Esophagus squamous epithelium (tissue), 5 donors: ENCODE measurements around the gene CEACAM16. TPM values are rescaled to one million over a fixed set of nuclear protein-coding genes. Genes with fewer than 3 reads are reported as not detected.
A peak's percentile ranks its signal among the peaks of the same experiment; 100 is the strongest.
"Not testable (repeated sequence)": the region's sequence is repeated elsewhere in the genome, so short reads cannot be mapped to it uniquely, and the experiment has no call there.

Source experiments
- DNase-seq: peaks from one replicate; lab custom pipeline; 2025; lab: John Stamatoyannopoulos, UW
- H3K27ac ChIP-seq, 4 donors: fragments of 200-600 bp; sonication (generic); one replicate each; pipeline ENCODE4 v1.5.1; 2016 to 2019; ENCODE audit warnings: mild to moderate bottlenecking in 1 of 4
- H3K27me3 ChIP-seq, 4 donors: fragments of 200-600 bp; sonication (generic); 1 replicate in 3 of 4; 2 replicates in 1 of 4; pipeline versions ENCODE4 v1.5.1 to v1.6.0; 2017 to 2021; ENCODE audit warnings: antibody characterized with exemption in 1 of 4
- H3K36me3 ChIP-seq, 3 donors: fragments of 200-600 bp; sonication (generic); one replicate each; pipeline ENCODE4 v1.5.1; 2016 to 2019
- H3K4me1 ChIP-seq, 3 donors: fragments of 200-600 bp; sonication (generic); one replicate each; pipeline ENCODE4 v1.5.1; 2017 to 2019
- H3K4me3 ChIP-seq, 4 donors: fragments of 200-600 bp; sonication (generic); 1 replicate in 3 of 4; 2 replicates in 1 of 4; pipeline ENCODE4 v1.5.1; 2016 to 2019; ENCODE audit warnings: mild to moderate bottlenecking in 2 of 4, moderate library complexity in 1 of 4
- H3K9me3 ChIP-seq, 3 donors: fragments of 200-600 bp; sonication (generic); one replicate each; pipeline ENCODE4 v1.5.1; 2016 to 2019
- POLR2A ChIP-seq, 4 donors: fragments of 450-650 bp; IDR thresholded peaks; one replicate each; pipeline ENCODE4 v1.6.1; 2017; ENCODE audit warnings: antibody characterized with exemption in 4 of 4, mild to moderate bottlenecking in 4 of 4, moderate library complexity in 3 of 4
- whole genome bisulfite sequencing, 2 donors: methylation state at CpG; one replicate each; pipeline ENCODE4 v1.1.5; 2018; 5-methylcytosine and 5-hydroxymethylcytosine counted together
- intact Hi-C: fragments of 100-400 bp; cut with DNase I; formaldehyde crosslinking; loops from one replicate; pipeline ENCODE4 v1.15.0; 2022
- total RNA-seq, 4 donors: library from RNA; depleted of rRNA; stranded (reverse); fragments of >200 nt; gene quantifications; one replicate each; pipeline ENCODE4 v1.1.0, GENCODE V29; 2016
- TF ChIP-seq, protein P1 (sequence below), 6 experiments: fragments of 450-650 bp in 4 of 6; fragments of 200-600 bp in 2 of 6; sonication (generic) in 2 of 6; IDR thresholded peaks; one replicate each; pipeline ENCODE4 v1.5.1; 2016 to 2019; ENCODE audit warnings: antibody characterized with exemption in 6 of 6, mild to moderate bottlenecking in 4 of 6, moderate library complexity in 4 of 6
- donor health status: DM: yes; HTN: yes; CAD: no.

CEACAM16 gene
- total RNA-seq, 4 donors from 2014 or later: not detected

DNA sequence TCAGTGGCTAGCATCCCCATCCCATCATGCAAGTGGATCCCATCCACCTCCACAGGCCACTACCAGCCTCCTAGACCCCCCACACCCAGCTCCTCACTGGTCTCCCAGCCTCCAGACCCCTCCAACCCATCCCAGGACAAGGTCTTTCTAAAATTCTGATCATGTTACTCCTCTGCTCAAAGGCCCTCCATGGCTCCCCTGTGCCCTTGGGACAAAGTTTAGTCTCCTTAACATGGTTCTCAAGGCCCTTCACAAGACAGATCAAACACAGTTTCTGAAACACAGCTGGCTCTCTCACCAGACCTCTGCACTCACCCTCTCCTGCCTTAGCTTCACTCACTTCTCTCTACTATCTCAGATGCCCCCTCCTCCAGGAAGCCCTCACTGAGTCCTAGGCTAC, 18.4 kb upstream of the CEACAM16 start:
- peaks cover 0 to 4% (median 0%) of the 10 kb centered on the region in 3 donors for H3K36me3 ChIP-seq
- peaks cover 0 to 18% (median 12%) of the 10 kb centered on the region in 3 donors for H3K4me1 ChIP-seq
- DNase-seq: no peak
- TF ChIP-seq, protein P1, sequence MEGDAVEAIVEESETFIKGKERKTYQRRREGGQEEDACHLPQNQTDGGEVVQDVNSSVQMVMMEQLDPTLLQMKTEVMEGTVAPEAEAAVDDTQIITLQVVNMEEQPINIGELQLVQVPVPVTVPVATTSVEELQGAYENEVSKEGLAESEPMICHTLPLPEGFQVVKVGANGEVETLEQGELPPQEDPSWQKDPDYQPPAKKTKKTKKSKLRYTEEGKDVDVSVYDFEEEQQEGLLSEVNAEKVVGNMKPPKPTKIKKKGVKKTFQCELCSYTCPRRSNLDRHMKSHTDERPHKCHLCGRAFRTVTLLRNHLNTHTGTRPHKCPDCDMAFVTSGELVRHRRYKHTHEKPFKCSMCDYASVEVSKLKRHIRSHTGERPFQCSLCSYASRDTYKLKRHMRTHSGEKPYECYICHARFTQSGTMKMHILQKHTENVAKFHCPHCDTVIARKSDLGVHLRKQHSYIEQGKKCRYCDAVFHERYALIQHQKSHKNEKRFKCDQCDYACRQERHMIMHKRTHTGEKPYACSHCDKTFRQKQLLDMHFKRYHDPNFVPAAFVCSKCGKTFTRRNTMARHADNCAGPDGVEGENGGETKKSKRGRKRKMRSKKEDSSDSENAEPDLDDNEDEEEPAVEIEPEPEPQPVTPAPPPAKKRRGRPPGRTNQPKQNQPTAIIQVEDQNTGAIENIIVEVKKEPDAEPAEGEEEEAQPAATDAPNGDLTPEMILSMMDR (IDR thresholded peaks at IDR 0.05): no peak
- TF ChIP-seq POLR2A (IDR thresholded peaks at IDR 0.05): no peak
- H3K9me3 ChIP-seq: no peaks in the 10 kb centered on the region
- H3K27ac ChIP-seq: no peak overlapping the region
- H3K4me3 ChIP-seq: no peak overlapping the region
- no peaks in the 10 kb centered on the region for H3K27me3 ChIP-seq
- intact Hi-C loops: no loop called here

DNA sequence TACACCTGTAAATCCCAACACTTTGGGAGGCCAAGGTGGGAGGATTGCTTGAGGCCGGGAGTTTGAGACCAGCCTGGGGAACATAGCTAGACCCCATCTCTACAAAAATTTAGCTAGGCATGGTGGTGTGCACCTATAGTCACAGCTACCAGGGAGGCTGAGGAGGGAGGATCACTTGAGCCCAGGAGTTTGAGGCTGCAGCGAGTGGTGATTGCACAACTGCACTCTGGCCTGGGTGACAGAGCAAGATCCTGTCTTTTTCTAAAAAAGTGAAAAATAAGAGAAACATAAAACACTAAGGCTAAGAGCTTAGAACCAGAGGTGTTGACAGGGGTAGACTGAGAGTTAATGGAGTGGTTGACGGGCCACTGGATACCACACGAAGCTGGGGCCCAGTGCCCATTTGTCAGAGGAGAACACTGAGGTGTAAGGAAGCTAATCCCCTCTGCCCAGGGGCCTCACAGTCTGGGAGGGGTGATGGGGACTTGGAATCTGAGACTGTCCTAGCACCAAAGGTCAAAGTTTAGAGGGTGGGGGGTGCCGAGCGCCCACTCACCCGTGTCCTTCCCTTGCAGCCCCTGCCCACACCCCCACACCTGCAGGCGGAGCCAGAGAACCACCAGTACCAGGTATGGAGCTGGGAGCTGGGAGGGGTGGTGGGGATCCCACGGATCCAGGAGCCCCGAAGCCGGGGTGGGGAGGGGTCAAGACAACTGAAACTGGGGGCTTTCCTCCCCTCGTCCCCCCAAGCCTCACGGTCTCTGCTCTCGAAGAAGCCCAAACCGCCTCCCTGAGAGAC, 16.8 kb upstream of the CEACAM16 start:
- no peaks in the 10 kb centered on the region for H3K27me3 ChIP-seq
- 85 to 86% methylated on average over 5 to 12 of the region's 15 CpGs for WGBS, 2 donors
- peaks cover 0 to 4% (median 0%) of the 10 kb centered on the region in 3 donors for H3K36me3 ChIP-seq
- no peaks in the 10 kb centered on the region for H3K9me3 ChIP-seq
- H3K4me3 ChIP-seq: no peak overlapping the region
- DNase-seq: no peak
- no peak overlapping the region for H3K27ac ChIP-seq
- intact Hi-C loops: no loop called here
- TF ChIP-seq, protein P1 (IDR thresholded peaks at IDR 0.05): no peak
- no peak for TF ChIP-seq POLR2A (IDR thresholded peaks at IDR 0.05)
- H3K4me1 ChIP-seq: peaks cover 0 to 27% (median 14%) of the 10 kb centered on the region in 3 donors

DNA sequence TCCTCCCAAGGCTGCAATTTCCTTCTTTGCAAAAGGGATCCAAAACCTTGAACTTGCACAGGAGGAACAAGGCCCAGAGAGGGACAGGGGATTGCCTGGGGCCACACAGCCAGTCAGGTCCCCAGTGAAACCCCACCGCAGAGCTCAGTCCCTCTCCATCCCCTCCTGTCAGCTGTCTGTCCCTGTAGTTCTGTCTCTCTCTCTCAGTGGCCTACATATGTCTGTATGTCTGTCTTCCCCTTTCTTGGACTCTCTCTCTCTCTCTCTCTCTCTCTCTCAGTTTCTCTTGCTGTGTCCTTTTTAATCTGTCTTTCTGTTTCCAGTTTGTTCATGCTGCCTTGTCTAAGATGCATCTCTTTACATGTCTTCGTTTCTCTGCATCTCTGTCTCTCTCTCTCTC, 16.1 kb upstream of the CEACAM16 start:
- WGBS, 2 donors: 72 to 87% methylated on average over 2 of the region's 2 CpGs
- peaks cover 0 to 4% (median 0%) of the 10 kb centered on the region in 3 donors for H3K36me3 ChIP-seq
- H3K27ac ChIP-seq: no peak overlapping the region
- peaks cover 0 to 27% (median 14%) of the 10 kb centered on the region in 3 donors for H3K4me1 ChIP-seq
- H3K4me3 ChIP-seq: no peak overlapping the region
- TF ChIP-seq POLR2A (IDR thresholded peaks at IDR 0.05): no peak
- TF ChIP-seq, protein P1 (IDR thresholded peaks at IDR 0.05): no peak
- DNase-seq: no peak
- no peaks in the 10 kb centered on the region for H3K27me3 ChIP-seq
- no peaks in the 10 kb centered on the region for H3K9me3 ChIP-seq
- intact Hi-C loops: no loop called here

DNA sequence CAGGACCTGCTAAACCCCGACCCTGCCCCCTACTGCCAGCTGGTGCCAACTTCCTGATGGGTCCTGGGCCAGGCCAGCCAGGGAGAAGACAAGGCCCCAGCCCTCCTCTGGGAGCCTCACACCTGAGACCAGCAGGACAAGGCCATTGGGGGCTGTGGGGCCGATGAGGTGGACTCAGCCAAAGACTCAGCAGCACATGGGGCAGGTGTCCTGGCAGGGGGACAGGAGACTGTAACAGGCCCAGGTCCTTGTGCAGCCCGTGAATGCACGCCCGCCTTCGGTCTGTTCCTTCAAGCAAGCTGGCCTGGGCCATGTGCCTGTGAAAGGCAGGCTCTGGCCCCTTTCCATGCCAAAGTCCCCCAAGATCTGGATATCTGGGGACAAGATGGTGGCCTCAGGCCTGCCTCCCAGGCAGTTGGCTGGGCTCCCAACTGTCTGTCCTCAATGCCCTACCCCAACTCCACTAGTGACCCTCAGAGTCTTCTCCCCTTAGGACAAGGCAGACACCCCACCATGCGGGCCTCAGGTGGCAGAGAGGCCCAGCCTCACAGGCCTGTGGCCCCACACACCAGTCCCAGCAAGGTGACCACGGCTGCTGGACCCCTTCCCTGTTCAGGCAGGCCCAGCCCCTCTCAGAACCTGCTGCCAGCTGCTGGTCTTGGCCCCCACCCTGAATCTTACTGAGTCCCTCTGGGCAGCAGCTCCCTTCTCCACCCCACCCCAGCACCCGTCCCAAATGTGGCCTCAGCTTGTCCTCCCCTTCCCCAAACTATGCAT, 15.3 kb upstream of the CEACAM16 start:
- Histone ChIP-seq H3K4me3 (no peak overlapping the region), H3K9me3 (no peaks in the 10 kb centered on the region), H3K4me1 (peaks cover under 1 to 29% (median 14%) of the 10 kb centered on the region in 3 donors), H3K27me3 (no peaks in the 10 kb centered on the region), H3K27ac (no peak overlapping the region), H3K36me3 (peaks cover 0 to 4% (median 0%) of the 10 kb centered on the region in 3 donors)
- intact Hi-C loops: no loop called here
- 74 to 85% methylated on average over 2 to 3 of the region's 9 CpGs for WGBS, 2 donors
- TF ChIP-seq POLR2A (IDR thresholded peaks at IDR 0.05): no peak
- TF ChIP-seq, protein P1 (IDR thresholded peaks at IDR 0.05): no peak
- no peak for DNase-seq

DNA sequence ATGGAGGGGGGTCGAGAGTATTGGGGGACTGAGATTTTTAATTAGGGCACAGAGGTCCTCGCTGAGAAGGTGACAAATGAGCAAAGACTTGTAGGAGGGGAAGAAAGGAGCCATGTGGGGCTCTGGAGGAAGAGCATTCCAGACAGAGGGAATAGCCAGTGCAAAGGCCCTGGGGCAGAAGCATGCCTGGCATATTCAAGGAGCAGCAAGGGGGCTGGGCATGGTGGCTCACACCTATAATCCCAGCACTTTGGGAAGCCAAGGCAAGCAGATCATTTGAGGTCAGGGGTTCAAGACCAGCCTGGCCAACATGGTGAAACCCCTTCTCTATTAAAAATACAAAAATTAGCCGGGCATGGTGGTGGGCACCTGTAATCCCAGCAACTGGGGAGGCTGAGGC, 14.6 kb upstream of the CEACAM16 start:
- DNase-seq, intact Hi-C loops, H3K36me3 ChIP-seq, H3K9me3 ChIP-seq, H3K27me3 ChIP-seq, H3K4me3 ChIP-seq: not testable (repeated sequence)
- Histone ChIP-seq H3K4me1 (peaks cover 7 to 37% (median 20%) of the 10 kb centered on the region in 3 donors), H3K27ac (peak overlapping the region in 3 of 4 donors; percentile 11 to 75 (median 39))
- 85 to 91% methylated on average over 3 of the region's 3 CpGs for WGBS, 2 donors
